T-helper 17 cell (primary cell): ENCODE measurements around the gene WDR48. TPM values are rescaled to one million over a fixed set of nuclear protein-coding genes. Genes with fewer than 3 reads are reported as not detected.
"Not testable (repeated sequence)": the region's sequence is repeated elsewhere in the genome, so short reads cannot be mapped to it uniquely, and the experiment has no call there.

ENCODE experiments used
- ATAC-seq: fragments of 150-1000 bp; cut with Tn5 transposase; 2 replicates; pipeline ENCODE4 v1.10.0; 2021; ENCODE audit warnings: mild to moderate bottlenecking, moderate library complexity
- DNase-seq, 3 donors: peaks; one replicate each; pipeline versions ENCODE4 v3.0.0 to v3.0.0-alpha.2; 2020 to 2021
- H3K9me3 ChIP-seq: one replicate; pipeline ENCODE4 v1.7.0; 2013; ENCODE audit warnings: low read length, mild to moderate bottlenecking; ENCODE audit not compliant: control insufficient read depth, poor library complexity, severe bottlenecking
- H3K27ac Mint-ChIP-seq: one replicate; pipeline ENCODE4 v1.8.0; 2022; ENCODE audit warnings: mild to moderate bottlenecking, moderate library complexity, mixed read lengths
- H3K27me3 Mint-ChIP-seq: one replicate; pipeline ENCODE4 v1.8.0; 2022; ENCODE audit warnings: mixed read lengths
- H3K36me3 Mint-ChIP-seq: one replicate; pipeline ENCODE4 v1.8.0; 2022; ENCODE audit warnings: low read depth, mixed read lengths
- H3K4me1 Mint-ChIP-seq: one replicate; pipeline ENCODE4 v1.8.0; 2022; ENCODE audit warnings: mild to moderate bottlenecking, mixed read lengths
- H3K4me3 Mint-ChIP-seq: one replicate; pipeline ENCODE4 v1.8.0; 2022; ENCODE audit warnings: mild to moderate bottlenecking, moderate library complexity, mixed read lengths
- total RNA-seq, 4 donors: library from RNA in 2 of 4; stranded (reverse) in 2 of 4; gene quantifications; one replicate each; pipeline ENCODE4 v1.2.3 and lab custom pipeline; 2022 to 2026

WDR48 gene
- total RNA-seq, 2 donors from 2014 or later = 102 to 107 TPM

DNA sequence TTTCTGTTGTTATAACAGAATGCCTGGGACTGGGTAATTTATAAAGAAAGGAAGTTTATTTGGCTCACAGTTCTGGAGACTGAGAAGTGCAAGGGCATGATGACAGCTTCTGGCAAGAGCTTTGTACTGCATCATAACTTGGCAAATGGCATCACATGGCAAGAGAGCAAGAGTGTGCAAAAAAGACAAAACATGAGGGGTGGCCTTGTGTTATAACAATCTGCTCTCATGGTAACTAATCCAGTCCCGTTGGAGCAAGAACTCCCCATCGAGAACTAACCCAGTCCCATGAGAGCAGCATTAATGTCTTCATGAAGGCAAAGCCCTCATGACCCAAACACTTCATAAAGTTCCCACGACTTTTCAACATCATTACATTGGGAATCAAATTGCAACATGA, 23.3 kb upstream of the WDR48 start:
- H3K27ac Mint-ChIP-seq = no peak overlapping the region
- no peaks in the 10 kb centered on the region for H3K4me1 Mint-ChIP-seq
- H3K9me3 ChIP-seq = no peaks in the 10 kb centered on the region
- ATAC-seq = no peak
- peaks cover 2% of the 10 kb centered on the region for H3K36me3 Mint-ChIP-seq
- DNase-seq = no peak
- peaks cover 45% of the 10 kb centered on the region for H3K27me3 Mint-ChIP-seq
- H3K4me3 Mint-ChIP-seq = no peak overlapping the region

DNA sequence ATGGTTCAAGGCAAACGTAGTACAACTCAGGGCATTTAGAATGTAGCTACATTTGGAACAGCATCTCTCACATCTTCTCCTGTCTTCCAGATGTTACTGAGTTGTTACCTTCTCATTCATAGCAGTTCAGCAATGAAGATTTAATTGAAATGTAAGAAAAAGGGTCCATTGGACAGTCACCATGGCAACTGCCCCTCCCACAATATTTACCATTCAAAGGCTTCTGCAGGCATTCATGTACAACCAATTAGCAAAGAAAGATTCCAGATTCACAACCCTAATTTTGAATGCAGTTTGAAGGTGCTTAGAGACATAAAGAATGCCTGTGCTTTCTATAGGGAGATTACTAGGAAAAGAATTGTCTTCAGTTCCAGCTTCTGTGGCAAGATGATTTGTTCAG, 22.3 kb upstream of the WDR48 start:
- H3K36me3 Mint-ChIP-seq = peaks cover 5% of the 10 kb centered on the region
- no peak for ATAC-seq
- H3K4me1 Mint-ChIP-seq = no peaks in the 10 kb centered on the region
- peaks cover 40% of the 10 kb centered on the region for H3K27me3 Mint-ChIP-seq
- no peak for DNase-seq
- H3K4me3 Mint-ChIP-seq = no peak overlapping the region
- H3K27ac Mint-ChIP-seq = no peak overlapping the region
- no peaks in the 10 kb centered on the region for H3K9me3 ChIP-seq

DNA sequence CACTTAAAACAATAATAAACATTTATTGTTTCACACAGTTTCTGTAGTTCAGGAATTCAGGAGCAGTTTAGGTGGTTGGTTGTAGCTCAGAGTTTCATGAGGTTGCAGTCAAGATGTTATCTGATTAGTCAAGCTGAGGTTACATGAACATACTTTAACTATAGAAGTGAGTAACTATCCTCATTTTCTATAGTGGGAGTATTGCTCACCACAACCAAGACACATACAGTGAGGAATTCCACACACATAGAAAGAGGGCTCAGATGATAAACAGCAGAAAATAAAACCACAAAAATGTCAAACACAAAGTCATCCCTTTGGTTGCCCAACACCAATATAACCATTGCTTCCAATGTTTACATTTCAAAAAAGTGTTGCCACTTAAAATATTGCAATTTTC, 13.7 kb upstream of the WDR48 start:
- Mint-ChIP-seq H3K4me1 (no peaks in the 10 kb centered on the region), H3K27me3 (peaks cover 18% of the 10 kb centered on the region), H3K36me3 (peaks cover 3% of the 10 kb centered on the region), H3K27ac (no peak overlapping the region), H3K4me3 (no peak overlapping the region)
- H3K9me3 ChIP-seq = peaks cover 3% of the 10 kb centered on the region
- ATAC-seq = no peak
- DNase-seq = no peak

DNA sequence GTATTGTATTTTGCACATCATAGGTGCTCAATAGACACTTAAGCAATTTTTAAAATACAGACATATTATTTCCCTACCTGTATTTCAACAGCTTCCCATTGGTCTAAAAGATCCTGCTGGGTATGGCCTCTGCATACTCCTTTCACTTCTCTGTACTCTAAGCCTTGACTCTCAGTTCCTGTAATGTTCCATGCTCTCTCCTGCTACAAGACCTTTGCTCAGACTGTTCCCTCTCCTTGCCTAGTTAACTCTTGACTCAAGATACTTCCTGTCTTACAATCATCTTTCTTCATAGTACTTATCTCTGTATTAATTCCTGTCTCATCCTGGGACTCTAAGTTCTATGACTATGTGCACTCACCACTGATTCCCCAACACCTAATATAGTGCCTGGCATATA, 1.8 kb upstream of the WDR48 start:
- Mint-ChIP-seq H3K4me3 (no peak overlapping the region), H3K27me3 (no peaks in the 10 kb centered on the region), H3K4me1 (peaks cover 39% of the 10 kb centered on the region), H3K27ac (peak overlapping the region; percentile 99), H3K36me3 (peaks cover 6% of the 10 kb centered on the region)
- DNase-seq (no peak), ATAC-seq (no peak)
- no peaks in the 10 kb centered on the region for H3K9me3 ChIP-seq

DNA sequence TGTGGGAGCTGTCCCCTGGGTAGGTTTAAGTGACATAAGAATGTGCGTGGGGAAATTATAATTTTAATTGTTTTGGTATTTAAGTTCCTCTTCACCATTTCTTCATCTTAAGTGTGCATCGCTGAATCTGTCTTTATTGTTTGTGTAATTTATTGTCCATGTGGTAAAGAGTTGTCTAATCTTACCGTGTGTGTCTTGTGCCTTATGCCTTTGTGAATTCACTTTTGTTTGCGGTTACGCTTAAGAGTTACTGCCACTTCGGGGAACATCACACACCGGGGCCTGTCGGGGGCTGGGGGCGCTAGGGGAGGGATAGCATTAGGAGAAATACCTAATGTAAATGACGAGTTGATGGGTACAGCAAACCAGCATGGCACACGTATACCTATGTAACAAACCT, 767 bp downstream of the WDR48 start:
- peak overlapping the region; percentile 95 for H3K4me3 Mint-ChIP-seq
- peaks cover 6% of the 10 kb centered on the region for H3K36me3 Mint-ChIP-seq
- H3K4me1 Mint-ChIP-seq = peaks cover 48% of the 10 kb centered on the region
- ATAC-seq (no peak), DNase-seq (no peak)
- no peaks in the 10 kb centered on the region for H3K9me3 ChIP-seq
- H3K27me3 Mint-ChIP-seq = no peaks in the 10 kb centered on the region
- H3K27ac Mint-ChIP-seq = peak overlapping the region; percentile 99

DNA sequence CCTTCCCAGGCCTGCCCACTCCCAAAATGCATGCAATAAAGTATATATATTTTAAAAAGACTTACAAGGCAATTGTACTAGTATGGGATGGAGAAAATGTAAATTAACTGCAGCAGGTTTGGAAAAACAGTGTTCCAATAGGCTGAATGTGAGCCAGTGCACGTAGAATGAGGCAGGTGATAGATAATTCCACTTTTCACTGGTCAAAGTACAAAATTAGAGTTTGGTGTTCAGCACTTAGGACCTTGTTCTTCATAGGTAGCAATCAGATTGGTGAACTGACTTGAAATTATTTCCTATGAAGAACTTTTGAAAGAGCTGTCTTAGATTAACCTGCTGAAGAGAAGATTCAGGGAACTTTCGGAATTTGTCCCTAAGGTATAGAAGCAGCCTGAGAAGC, 1.9 kb downstream of the WDR48 start:
- no peak overlapping the region for H3K27ac Mint-ChIP-seq
- H3K36me3 Mint-ChIP-seq = peaks cover 6% of the 10 kb centered on the region
- H3K27me3 Mint-ChIP-seq = no peaks in the 10 kb centered on the region
- H3K4me3 Mint-ChIP-seq = peak overlapping the region; percentile 31
- H3K4me1 Mint-ChIP-seq = peaks cover 48% of the 10 kb centered on the region
- ATAC-seq (no peak), DNase-seq (no peak)
- no peaks in the 10 kb centered on the region for H3K9me3 ChIP-seq

GRCh38 chr3:39056151-39056550, 4.3 kb downstream of the WDR48 start:
- no peaks in the 10 kb centered on the region for H3K27me3 Mint-ChIP-seq
- no peaks in the 10 kb centered on the region for H3K9me3 ChIP-seq
- peak overlapping the region; percentile 72 for H3K27ac Mint-ChIP-seq
- H3K36me3 Mint-ChIP-seq = peaks cover 6% of the 10 kb centered on the region
- no peak overlapping the region for H3K4me3 Mint-ChIP-seq
- peaks cover 48% of the 10 kb centered on the region for H3K4me1 Mint-ChIP-seq
- DNase-seq = no peak
- no peak for ATAC-seq

- H3K27ac Mint-ChIP-seq, H3K27me3 Mint-ChIP-seq, H3K36me3 Mint-ChIP-seq, H3K4me3 Mint-ChIP-seq, ATAC-seq, H3K9me3 ChIP-seq, DNase-seq: not testable (repeated sequence)
- peaks cover 40% of the 10 kb centered on the region for H3K4me1 Mint-ChIP-seq
Measured at GRCh38 chr3:39061228-39061627, 9.4 kb downstream of the WDR48 start.

DNA sequence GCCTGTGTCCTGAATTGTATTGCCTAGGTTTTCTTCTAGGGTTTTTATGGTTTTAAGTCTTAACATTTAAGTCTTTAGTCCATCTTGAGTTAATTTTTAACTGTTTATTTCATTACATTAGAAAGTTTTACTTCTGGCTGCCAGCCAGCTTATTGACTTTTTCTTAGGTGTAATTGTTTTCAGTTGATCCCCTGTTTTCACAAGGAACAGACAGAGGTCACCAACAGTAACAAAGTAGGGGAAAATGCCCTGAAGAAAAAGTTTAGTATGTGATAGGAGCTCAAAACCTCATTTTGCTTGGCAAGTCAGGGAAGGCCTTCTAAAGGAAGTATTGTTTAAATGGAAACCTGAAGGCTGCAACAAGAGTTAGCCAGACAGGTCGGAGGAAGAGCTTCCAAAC, 10.4 kb downstream of the WDR48 start:
- peaks cover 3% of the 10 kb centered on the region for H3K36me3 Mint-ChIP-seq
- H3K27me3 Mint-ChIP-seq = no peaks in the 10 kb centered on the region

DNA sequence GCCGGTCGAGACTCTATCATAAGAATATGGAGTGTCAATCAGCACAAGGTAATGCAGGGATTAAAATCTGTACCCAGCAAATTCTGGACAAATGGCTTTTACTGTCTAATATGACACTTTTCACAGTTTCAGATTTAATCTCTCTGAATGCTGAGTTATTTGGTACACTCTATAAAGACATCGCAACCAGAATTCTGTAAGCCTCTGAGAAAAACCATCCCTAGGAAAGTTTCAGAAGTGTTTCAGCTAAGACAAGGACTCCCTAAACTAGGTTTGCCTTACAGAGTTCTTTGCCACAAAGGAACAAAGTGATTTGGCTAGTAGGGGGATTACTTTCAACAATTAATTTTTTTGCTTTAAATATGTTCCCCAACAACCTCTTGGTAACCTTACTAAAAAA, 11.3 kb downstream of the WDR48 start:
- Mint-ChIP-seq H3K4me3 (no peak overlapping the region), H3K4me1 (peaks cover 29% of the 10 kb centered on the region), H3K36me3 (peaks cover 3% of the 10 kb centered on the region), H3K27ac (no peak overlapping the region), H3K27me3 (no peaks in the 10 kb centered on the region)
- no peak for ATAC-seq
- DNase-seq = no peak
- no peaks in the 10 kb centered on the region for H3K9me3 ChIP-seq

More for the DNA sequence above, 10.4 kb downstream of the WDR48 start:
- no peak for DNase-seq
- no peak for ATAC-seq
- Mint-ChIP-seq H3K4me3 (peak overlapping the region; percentile 53), H3K4me1 (peaks cover 31% of the 10 kb centered on the region), H3K27ac (no peak overlapping the region)
- no peaks in the 10 kb centered on the region for H3K9me3 ChIP-seq

GRCh38 chr3:39064646-39065045, 12.8 kb downstream of the WDR48 start:
- no peak for DNase-seq
- H3K9me3 ChIP-seq = no peaks in the 10 kb centered on the region
- H3K4me3 Mint-ChIP-seq = no peak overlapping the region
- no peak for ATAC-seq
- peak overlapping the region; percentile 63 for H3K27ac Mint-ChIP-seq
- H3K4me1 Mint-ChIP-seq = peaks cover 19% of the 10 kb centered on the region
- H3K27me3 Mint-ChIP-seq = no peaks in the 10 kb centered on the region
- H3K36me3 Mint-ChIP-seq = peaks cover 3% of the 10 kb centered on the region

DNA sequence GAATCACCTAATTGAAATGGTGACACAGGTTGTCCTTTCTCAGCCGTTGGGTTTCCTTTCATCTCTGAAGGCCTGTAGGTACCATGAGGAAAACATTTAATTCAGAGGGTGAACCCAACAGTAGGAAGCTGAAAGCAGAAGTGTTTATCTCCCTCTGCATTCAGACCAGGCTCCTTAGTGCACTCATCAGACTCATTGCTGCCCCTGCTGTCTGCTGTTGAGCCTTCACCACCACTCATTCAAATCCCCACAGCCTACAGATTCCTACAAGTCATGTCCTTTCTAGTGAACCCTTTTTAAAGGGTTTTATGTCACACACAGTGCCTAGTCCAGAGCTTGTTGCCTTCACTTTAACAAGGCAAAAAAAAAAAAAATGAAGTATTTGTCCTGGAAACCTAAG, 13.4 kb downstream of the WDR48 start:
- no peak for DNase-seq
- H3K4me3 Mint-ChIP-seq = no peak overlapping the region
- peak; percentile 92 for ATAC-seq
- peaks cover 3% of the 10 kb centered on the region for H3K36me3 Mint-ChIP-seq
- H3K4me1 Mint-ChIP-seq = peaks cover 19% of the 10 kb centered on the region
- H3K27me3 Mint-ChIP-seq = no peaks in the 10 kb centered on the region
- peak overlapping the region; percentile 63 for H3K27ac Mint-ChIP-seq
- no peaks in the 10 kb centered on the region for H3K9me3 ChIP-seq

DNA sequence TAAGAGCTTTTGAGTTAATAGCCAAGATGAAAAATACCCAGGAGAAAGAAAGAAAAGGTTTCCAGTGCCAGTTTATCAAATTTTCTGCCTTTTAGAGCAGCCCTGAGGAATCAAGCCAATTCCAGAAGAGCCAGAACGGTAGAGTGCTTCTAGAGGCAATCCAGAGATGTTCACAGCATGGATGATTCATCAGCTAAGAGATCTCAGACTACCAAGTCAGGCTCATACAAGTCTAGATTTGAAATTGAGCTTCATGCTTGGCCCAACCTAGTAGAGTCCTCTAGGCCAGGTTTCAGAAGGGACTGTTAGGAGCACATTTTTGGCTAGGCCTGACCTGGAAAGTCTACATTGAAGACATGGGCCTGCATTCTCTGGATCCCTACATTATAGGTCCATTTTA, 15.5 kb downstream of the WDR48 start:
- H3K4me1 Mint-ChIP-seq = peaks cover 11% of the 10 kb centered on the region
- H3K27me3 Mint-ChIP-seq = no peaks in the 10 kb centered on the region
- no peak for DNase-seq
- H3K9me3 ChIP-seq = no peaks in the 10 kb centered on the region
- no peak for ATAC-seq
- no peak overlapping the region for H3K4me3 Mint-ChIP-seq
- H3K36me3 Mint-ChIP-seq = peaks cover 8% of the 10 kb centered on the region
- H3K27ac Mint-ChIP-seq = peak overlapping the region; percentile 16

GRCh38 chr3:39068556-39068955, 16.7 kb downstream of the WDR48 start:
- DNase-seq = no peak
- peaks cover 8% of the 10 kb centered on the region for H3K4me1 Mint-ChIP-seq
- H3K27ac Mint-ChIP-seq = no peak overlapping the region
- peaks cover 8% of the 10 kb centered on the region for H3K36me3 Mint-ChIP-seq
- H3K4me3 Mint-ChIP-seq = no peak overlapping the region
- no peaks in the 10 kb centered on the region for H3K9me3 ChIP-seq
- H3K27me3 Mint-ChIP-seq = no peaks in the 10 kb centered on the region
- ATAC-seq = no peak
